Measurements from ENCODE around the gene CREG2.

DNA sequence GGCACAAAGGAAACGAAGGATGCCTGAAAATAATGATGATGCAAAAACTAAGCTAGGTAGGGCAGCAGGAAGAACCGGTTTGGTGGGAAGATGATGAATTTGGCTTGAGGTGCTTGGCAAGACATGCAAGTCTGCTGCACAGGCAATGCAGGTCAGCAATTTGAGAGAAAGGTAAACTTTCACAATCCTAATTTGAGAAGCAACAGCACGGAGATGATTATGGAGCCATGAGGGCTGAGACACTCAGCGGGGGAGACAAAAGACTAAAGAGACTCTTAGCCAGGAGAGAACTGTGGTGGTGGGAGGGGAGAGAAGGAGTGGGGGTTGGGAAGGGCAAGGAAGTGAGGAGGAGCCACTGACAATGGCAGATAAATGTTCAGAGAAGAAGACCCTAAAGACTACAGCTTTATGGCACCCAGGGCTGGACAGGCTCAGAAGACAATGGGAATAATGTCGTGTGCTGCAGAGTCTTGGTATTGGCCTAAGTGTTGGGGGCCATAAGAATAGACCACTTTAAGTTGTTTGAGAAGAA, 59.4 kb downstream of the CREG2 start:
- TF ChIP-seq POLR2AphosphoS5 (IDR thresholded peaks at IDR 0.05), result no peak
- TF ChIP-seq, protein P1, sequence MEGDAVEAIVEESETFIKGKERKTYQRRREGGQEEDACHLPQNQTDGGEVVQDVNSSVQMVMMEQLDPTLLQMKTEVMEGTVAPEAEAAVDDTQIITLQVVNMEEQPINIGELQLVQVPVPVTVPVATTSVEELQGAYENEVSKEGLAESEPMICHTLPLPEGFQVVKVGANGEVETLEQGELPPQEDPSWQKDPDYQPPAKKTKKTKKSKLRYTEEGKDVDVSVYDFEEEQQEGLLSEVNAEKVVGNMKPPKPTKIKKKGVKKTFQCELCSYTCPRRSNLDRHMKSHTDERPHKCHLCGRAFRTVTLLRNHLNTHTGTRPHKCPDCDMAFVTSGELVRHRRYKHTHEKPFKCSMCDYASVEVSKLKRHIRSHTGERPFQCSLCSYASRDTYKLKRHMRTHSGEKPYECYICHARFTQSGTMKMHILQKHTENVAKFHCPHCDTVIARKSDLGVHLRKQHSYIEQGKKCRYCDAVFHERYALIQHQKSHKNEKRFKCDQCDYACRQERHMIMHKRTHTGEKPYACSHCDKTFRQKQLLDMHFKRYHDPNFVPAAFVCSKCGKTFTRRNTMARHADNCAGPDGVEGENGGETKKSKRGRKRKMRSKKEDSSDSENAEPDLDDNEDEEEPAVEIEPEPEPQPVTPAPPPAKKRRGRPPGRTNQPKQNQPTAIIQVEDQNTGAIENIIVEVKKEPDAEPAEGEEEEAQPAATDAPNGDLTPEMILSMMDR (IDR thresholded peaks at IDR 0.05), result no peak
